Endodermal cell (in vitro differentiated cells): ENCODE data around the gene RNF4. TPM values are rescaled to one million over a fixed set of nuclear protein-coding genes. Genes with fewer than 3 reads are reported as not detected.

Experiments used
- DNase-seq: peaks from one replicate; pipeline ENCODE4 v3.0.0-alpha.2; 2017
- H3K27ac ChIP-seq: 2 replicates; pipeline ENCODE4 v1.5.1; 2013; ENCODE audit warnings: mild to moderate bottlenecking, low read depth, low read length, moderate library complexity
- H3K27me3 ChIP-seq: 2 replicates; pipeline ENCODE4 v1.6.1; 2013; ENCODE audit warnings: mild to moderate bottlenecking, low read length, moderate library complexity; ENCODE audit not compliant: insufficient read depth, control insufficient read depth, poor library complexity, severe bottlenecking
- H3K36me3 ChIP-seq: 2 replicates; pipeline ENCODE4 v1.7.0; 2013; ENCODE audit warnings: mild to moderate bottlenecking, low read length, moderate library complexity; ENCODE audit not compliant: control insufficient read depth, insufficient read depth
- H3K4me1 ChIP-seq: one replicate; pipeline ENCODE4 v1.7.0; 2013; ENCODE audit warnings: low read length; ENCODE audit not compliant: control insufficient read depth, insufficient read depth
- H3K4me3 ChIP-seq: 2 replicates; pipeline ENCODE4 v1.5.1; 2013; ENCODE audit warnings: mild to moderate bottlenecking, low read length, moderate library complexity
- H3K9ac ChIP-seq: 2 replicates; pipeline ENCODE4 v1.6.1; 2013; ENCODE audit warnings: mild to moderate bottlenecking, low read length, moderate library complexity; ENCODE audit not compliant: poor library complexity, severe bottlenecking; ENCODE audit errors: extremely low read depth
- H3K9me3 ChIP-seq: 2 replicates; pipeline ENCODE4 v1.6.1; 2013; ENCODE audit warnings: mild to moderate bottlenecking, low read length, moderate library complexity; ENCODE audit not compliant: control insufficient read depth
- H3K27ac Mint-ChIP-seq: 2 replicates; pipeline ENCODE4 v1.8.0; 2020; ENCODE audit warnings: mixed read lengths
- H3K27me3 Mint-ChIP-seq: 2 replicates; pipeline ENCODE4 v1.8.0; 2021; ENCODE audit warnings: mild to moderate bottlenecking, mixed read lengths; ENCODE audit not compliant: insufficient read depth
- H3K36me3 Mint-ChIP-seq: 2 replicates; pipeline ENCODE4 v1.8.0; 2020; ENCODE audit warnings: low read depth, mixed read lengths
- H3K4me1 Mint-ChIP-seq: 2 replicates; pipeline ENCODE4 v1.8.0; 2020; ENCODE audit warnings: mixed read lengths
- H3K4me3 Mint-ChIP-seq: 2 replicates; pipeline ENCODE4 v1.8.0; 2020; ENCODE audit warnings: mild to moderate bottlenecking, moderate library complexity, mixed read lengths
- H3K9me3 Mint-ChIP-seq: 2 replicates; pipeline ENCODE4 v1.8.0; 2020; ENCODE audit warnings: mild to moderate bottlenecking, mixed read lengths
- WGBS, 2 experiments: methylation state at CpG; one replicate each; pipeline versions ENCODE4 v1.1.5 to v1.1.7; 2013; ENCODE audit warnings: missing lambda C conversion rate in 2 of 2, mixed read lengths in 1 of 2; ENCODE audit not compliant: insufficient coverage in 1 of 2, insufficient read length in 1 of 2; 5-methylcytosine and 5-hydroxymethylcytosine counted together
- total RNA-seq, 2 donors: library from RNA; stranded (reverse); fragmentation: NEBNext Ultra II Directional in 1 of 2; extraction: Animal tissue kit (Norgen Biotek cat#: 25700) in 1 of 2; gene quantifications; 2 replicates in 1 of 2; 3 replicates in 1 of 2; pipeline ENCODE4 v1.2.1, GENCODE V29; 2021
- TF ChIP-seq, protein P1 (sequence below): fragments of 200-600 bp; sonication (generic); conservative IDR thresholded peaks from 2 replicates; pipeline ENCODE4 v1.5.0; 2021; ENCODE audit warnings: antibody characterized with exemption, mild to moderate bottlenecking

The RNF4 gene
- total RNA-seq, 2 donors from 2014 or later, result 73.2 to 93.6 TPM

DNA sequence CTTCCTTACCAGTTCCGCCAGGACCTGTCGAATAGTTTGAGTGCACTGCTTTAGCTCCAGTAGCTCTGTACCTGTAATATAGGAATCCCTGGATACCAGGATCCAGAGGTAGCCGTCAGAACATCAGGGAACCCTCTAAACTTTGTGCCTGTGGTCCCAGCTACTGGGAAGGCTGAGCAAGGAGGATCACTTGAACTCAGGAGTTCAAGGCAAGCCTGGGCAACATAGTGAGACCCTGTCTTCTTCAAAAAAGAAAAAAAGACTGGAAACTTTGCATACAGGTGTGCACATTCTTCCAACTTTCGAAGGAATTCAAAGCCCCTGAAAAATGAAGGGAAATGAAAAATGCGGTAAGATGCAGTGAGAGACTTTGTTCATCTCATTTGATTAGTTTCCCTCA lies 34.9 kb downstream of the RNF4 start:
- no peak overlapping the region for H3K27ac ChIP-seq
- 95 to 98% methylated on average over 5 of the region's 5 CpGs for WGBS, 2 experiments
- no peak overlapping the region for H3K9ac ChIP-seq
- Mint-ChIP-seq H3K4me1 (peaks cover 3% of the 10 kb centered on the region), H3K4me3 (no peak overlapping the region), H3K27ac (no peak overlapping the region), H3K9me3 (no peaks in the 10 kb centered on the region), H3K36me3 (peaks cover 74% of the 10 kb centered on the region), H3K27me3 (no peaks in the 10 kb centered on the region)
- H3K4me3 ChIP-seq, result no peak overlapping the region
- DNase-seq, result no peak
- H3K27me3 ChIP-seq, result no peaks in the 10 kb centered on the region
- TF ChIP-seq, protein P1, sequence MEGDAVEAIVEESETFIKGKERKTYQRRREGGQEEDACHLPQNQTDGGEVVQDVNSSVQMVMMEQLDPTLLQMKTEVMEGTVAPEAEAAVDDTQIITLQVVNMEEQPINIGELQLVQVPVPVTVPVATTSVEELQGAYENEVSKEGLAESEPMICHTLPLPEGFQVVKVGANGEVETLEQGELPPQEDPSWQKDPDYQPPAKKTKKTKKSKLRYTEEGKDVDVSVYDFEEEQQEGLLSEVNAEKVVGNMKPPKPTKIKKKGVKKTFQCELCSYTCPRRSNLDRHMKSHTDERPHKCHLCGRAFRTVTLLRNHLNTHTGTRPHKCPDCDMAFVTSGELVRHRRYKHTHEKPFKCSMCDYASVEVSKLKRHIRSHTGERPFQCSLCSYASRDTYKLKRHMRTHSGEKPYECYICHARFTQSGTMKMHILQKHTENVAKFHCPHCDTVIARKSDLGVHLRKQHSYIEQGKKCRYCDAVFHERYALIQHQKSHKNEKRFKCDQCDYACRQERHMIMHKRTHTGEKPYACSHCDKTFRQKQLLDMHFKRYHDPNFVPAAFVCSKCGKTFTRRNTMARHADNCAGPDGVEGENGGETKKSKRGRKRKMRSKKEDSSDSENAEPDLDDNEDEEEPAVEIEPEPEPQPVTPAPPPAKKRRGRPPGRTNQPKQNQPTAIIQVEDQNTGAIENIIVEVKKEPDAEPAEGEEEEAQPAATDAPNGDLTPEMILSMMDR, result no peak
- no peaks in the 10 kb centered on the region for H3K4me1 ChIP-seq
- peaks cover 86% of the 10 kb centered on the region for H3K36me3 ChIP-seq
- H3K9me3 ChIP-seq, result no peaks in the 10 kb centered on the region

DNA sequence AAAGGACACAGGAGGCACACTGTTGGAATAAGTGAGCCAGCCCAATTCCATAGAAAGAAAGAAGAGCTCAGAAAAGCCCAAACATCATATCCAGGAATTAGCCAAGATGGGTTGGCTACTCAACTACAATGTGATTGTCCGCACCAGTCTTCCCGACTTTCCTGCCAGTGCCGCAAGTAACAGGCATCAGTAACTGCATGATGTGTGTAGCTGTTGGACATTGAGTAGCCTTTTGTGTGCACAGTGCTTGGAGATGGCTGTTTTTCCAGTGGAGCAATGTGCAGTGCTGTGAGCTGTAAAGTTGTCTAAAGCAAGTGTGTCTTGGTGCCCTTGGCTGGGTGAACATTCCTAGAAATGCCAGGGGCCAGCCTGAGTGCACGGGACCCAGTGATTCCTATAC lies 38.4 kb downstream of the RNF4 start:
- TF ChIP-seq, protein P1, result no peak
- Histone ChIP-seq H3K36me3 (peaks cover 80% of the 10 kb centered on the region), H3K4me1 (peaks cover 5% of the 10 kb centered on the region), H3K4me3 (no peak overlapping the region), H3K27ac (no peak overlapping the region), H3K9ac (no peak overlapping the region), H3K9me3 (no peaks in the 10 kb centered on the region), H3K27me3 (no peaks in the 10 kb centered on the region)
- no peaks in the 10 kb centered on the region for H3K27me3 Mint-ChIP-seq
- H3K36me3 Mint-ChIP-seq, result peaks cover 64% of the 10 kb centered on the region
- H3K4me1 Mint-ChIP-seq, result peaks cover 8% of the 10 kb centered on the region
- H3K4me3 Mint-ChIP-seq, result no peak overlapping the region
- 94 to 95% methylated on average over 4 of the region's 4 CpGs for WGBS, 2 experiments
- H3K9me3 Mint-ChIP-seq, result no peaks in the 10 kb centered on the region
- peak overlapping the region; percentile 29 for H3K27ac Mint-ChIP-seq
- DNase-seq, result no peak

DNA sequence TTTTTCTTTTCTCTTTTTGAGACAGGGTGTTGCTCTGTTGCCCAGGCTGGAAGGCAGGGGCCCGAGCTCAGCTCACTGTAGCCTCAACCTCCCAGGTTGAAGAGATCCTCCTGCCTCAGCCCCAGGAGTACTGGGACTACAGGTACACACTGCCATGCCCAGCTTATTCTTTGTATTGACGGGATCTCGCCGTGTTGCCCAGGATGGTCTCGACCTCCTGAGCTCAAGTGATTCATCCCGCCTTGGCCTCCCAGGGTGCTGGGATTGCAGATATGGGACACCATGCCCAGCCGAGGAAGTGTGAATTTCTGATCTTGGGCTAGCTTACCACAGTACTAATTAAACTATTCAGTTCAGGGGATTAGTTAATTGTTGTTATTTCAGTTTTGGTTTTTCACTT lies 38.9 kb downstream of the RNF4 start:
- H3K4me1 ChIP-seq, result peaks cover 5% of the 10 kb centered on the region
- Mint-ChIP-seq H3K9me3 (no peaks in the 10 kb centered on the region), H3K27me3 (no peaks in the 10 kb centered on the region), H3K4me3 (no peak overlapping the region), H3K36me3 (peaks cover 64% of the 10 kb centered on the region), H3K4me1 (peaks cover 8% of the 10 kb centered on the region), H3K27ac (no peak overlapping the region)
- H3K36me3 ChIP-seq, result peaks cover 82% of the 10 kb centered on the region
- H3K9me3 ChIP-seq, result no peaks in the 10 kb centered on the region
- H3K27ac ChIP-seq, result no peak overlapping the region
- DNase-seq, result no peak
- H3K9ac ChIP-seq, result no peak overlapping the region
- H3K4me3 ChIP-seq, result no peak overlapping the region
- TF ChIP-seq, protein P1, result no peak
- no peaks in the 10 kb centered on the region for H3K27me3 ChIP-seq
- WGBS, 2 experiments, result 88 to 95% methylated on average over 7 of the region's 7 CpGs
